Activated CD8-positive, alpha-beta memory T cell treated with anti-CD3 and anti-CD28 coated beads for 36 hours (primary cell): Measurements from ENCODE around the gene TFPI. TPM values are rescaled to one million over a fixed set of nuclear protein-coding genes. Genes with fewer than 3 reads are reported as not detected.

Experiments used
- CTCF ChIA-PET: fragments of 350-600 bp; sonication (Branson Sonifier 250); formaldehyde crosslinking; loops from one replicate; lab custom pipeline; 2021; ENCODE audit warnings: antibody characterized with exemption; lab: Charles Lee
- POLR2A ChIA-PET: fragments of 350-600 bp; sonication (Branson Sonifier 250); formaldehyde crosslinking; loops from one replicate; lab custom pipeline; 2021; ENCODE audit warnings: antibody characterized with exemption; lab: Charles Lee
- total RNA-seq, 2 experiments: library from RNA; stranded (reverse); gene quantifications; one replicate each; pipeline ENCODE4 v1.2.3, GENCODE V29; 2021

Gene TFPI
- total RNA-seq, 2 experiments from 2014 or later, result not detected

DNA sequence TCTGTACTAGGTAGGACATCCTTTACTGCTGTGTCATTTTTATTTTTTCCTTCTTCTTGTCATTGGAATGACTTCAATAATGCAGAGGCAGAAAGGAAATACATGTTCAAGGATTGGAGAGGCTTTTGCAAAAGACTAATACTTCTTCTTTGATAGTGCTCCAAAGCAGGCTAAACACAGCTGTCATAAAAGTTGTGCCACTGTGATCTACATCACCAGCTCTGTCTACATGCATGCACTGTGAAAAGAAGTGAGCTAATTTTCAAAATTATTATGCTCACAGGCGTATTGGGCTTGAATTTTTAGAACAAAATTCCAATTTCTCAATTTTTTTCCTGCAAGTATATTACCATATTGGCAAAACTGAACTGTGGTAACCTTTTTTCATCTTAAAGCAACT lies 68.7 kb downstream of the TFPI start:
- POLR2A ChIA-PET, result no interaction called here
- CTCF ChIA-PET, result no interaction called here

GRCh38 chr2:187483537-187483936 lies 70.7 kb downstream of the TFPI start:
- ChIA-PET POLR2A (no interaction called here), CTCF (no interaction called here)

DNA sequence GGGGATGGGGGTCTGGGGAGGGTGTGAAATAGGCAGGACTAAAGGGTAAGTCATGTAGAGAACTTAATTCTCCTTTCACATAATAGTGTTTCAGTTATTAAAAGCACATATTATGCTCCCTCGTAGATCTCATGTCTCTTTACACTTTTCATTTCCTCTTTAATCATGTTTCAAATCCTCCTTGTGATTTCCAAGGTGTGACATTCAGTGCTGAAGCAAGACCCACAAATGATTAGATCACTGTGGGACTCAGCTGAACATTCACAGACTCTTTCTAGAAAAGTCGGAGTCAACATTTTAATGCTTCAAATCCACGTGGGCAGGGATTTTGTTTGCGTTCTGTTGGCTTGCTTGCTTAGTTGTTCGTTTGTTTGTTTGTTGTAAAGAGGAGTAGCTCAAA lies 71.4 kb downstream of the TFPI start:
- POLR2A ChIA-PET, result no interaction called here
- CTCF ChIA-PET, result no interaction called here

DNA sequence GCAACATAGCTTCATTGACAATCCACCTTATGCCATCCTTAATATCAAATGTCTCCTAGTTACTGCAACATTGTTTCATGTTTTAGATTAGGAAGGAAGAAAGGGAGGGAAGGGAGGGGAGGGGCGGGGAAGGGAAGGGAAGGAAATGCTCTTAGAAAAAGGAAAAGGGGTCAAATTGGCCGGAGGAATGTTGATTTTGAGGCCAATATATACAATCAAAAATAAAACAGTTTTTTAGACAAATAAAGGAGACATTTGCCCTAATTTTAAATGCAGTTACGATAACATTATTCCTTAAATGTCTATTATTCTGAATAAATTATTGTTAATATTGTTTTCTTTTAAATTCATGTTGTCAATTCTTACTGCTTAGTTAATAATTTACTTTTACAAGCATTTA lies 72.7 kb downstream of the TFPI start:
- ChIA-PET CTCF (no interaction called here), POLR2A (no interaction called here)

DNA sequence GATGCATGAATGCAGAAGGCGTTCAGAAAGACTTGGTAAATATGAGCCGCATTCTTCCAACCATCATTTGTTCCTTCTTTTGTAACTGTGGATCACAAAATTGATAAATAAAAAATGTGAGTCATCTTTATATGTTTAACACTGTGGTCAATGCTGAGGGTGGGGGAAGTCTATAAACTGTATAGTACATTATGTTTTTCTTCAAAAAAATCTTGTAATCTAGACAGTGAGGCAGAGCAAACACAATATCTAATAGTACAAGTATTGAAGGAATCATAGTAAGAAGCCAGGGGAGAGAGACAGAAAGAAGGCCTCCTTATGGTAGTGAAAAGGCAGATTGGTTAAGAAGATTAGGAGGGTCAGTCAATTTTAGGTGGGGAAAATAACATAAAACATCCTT lies 75.5 kb downstream of the TFPI start:
- CTCF ChIA-PET, result no interaction called here
- POLR2A ChIA-PET, result no interaction called here

DNA sequence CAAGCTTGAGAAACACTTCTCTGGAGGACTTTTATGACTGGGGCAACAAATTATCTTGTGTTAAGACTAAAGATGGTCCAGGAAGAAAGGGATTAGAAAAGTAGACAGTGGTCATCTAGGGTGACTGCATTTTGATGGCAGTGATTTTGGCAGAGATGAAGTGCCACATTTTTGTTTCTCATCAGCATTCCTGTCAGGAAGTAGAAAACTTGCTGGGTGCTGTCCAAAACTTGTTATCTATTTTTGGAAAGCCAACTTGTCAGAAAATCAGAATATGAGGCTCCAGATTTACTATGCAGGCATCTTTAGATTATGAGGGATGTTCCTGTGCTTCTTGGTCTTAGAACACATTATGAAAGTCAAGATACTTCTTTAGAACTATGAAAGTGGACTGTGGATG lies 77.2 kb downstream of the TFPI start:
- ChIA-PET CTCF (no interaction called here), POLR2A (no interaction called here)

DNA sequence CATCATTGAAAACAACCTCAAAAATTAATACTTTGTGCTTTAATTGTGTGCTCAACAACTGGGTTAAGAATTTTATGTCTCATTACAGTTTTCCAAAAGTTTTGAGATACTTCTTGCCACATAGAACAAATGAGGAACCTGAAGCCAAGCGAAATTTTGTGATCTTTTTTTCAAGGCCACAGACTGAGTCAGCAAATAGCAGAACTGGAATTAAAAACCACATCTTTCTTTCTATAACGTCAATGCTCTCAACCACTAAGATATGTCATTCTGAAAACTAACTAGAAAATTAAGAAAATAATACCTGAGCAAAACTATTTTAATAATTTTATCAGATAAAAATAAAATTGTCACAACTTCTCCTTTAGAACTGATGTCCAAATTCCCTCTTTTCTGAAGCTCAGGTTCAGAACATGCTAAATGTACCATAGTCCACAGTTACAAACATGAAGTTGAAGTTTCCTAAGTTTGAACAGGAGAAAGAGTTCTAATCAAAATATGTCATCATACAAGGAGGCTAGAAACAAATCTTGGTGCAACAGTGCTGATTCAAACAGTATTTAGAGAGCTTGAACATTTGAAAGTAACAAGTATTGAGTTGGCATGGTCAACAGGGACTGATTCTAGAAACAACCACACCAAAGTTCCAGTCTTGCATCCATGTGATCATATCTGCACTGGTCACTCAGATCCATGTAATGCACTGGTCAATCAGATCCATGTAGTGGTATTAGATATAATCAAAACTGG lies 78.6 kb downstream of the TFPI start:
- POLR2A ChIA-PET, result no interaction called here
- CTCF ChIA-PET, result no interaction called here

DNA sequence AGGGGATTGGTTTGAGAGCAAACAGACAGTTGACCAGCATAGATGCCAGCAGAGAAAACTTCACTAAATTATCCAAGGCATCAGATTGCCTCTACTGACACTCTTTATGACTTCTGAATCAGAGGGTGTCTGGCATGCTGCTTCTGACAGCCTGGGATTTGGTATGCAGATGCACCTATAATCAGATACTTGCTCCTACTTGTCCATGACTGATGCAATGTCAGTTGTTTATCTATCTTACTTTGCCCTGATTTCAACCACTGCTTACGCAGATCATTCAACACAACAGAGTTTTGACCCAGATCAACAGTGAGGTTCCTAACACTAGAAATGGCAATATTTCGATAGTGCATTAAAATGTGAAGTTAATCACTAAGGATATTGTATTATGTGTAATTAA lies 83.5 kb downstream of the TFPI start:
- POLR2A ChIA-PET, result no interaction called here

DNA sequence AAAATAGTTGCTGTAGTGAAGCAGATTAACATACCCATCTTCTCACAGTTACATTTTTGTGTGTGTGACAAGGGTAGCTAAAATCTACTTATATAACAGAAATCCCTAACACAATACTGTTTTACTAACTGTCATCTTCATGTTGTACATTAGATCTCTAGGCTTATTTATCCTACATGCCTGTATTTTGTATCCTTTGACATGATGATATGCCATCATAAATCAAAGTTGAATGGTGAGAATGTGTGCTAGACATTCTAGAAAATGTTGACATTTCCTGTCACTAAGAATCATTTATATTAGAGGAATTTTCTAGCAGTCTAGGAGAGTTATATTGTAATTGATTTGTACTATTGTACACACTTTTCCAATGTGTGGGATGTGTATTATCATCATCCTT lies 84.7 kb downstream of the TFPI start:
- POLR2A ChIA-PET, result no interaction called here
- CTCF ChIA-PET, result no interaction called here

More for the DNA sequence above, 83.5 kb downstream of the TFPI start:
- CTCF ChIA-PET, result no interaction called here

DNA sequence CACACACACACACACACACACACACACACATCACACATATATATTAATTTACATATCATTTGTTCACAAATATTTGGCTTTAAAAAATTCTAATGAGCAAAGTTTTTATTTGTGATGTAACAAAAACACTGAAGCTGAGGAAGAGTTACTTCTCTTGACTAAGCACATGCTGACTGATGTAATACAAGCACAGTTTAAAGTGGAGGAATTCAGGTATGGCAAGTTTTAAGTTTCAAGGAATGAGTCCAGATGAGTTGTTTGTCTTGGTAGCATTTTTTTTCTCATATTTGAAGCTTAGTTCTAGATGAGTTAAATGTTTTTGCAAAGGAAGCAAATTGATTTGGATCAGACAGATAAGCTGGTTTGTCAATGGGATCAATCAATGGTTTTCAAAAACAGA lies 86.0 kb downstream of the TFPI start:
- ChIA-PET POLR2A (no interaction called here), CTCF (no interaction called here)

GRCh38 chr2:187466129-187466792 lies 88.0 kb downstream of the TFPI start:
- POLR2A ChIA-PET, result no interaction called here
- CTCF ChIA-PET, result no interaction called here

DNA sequence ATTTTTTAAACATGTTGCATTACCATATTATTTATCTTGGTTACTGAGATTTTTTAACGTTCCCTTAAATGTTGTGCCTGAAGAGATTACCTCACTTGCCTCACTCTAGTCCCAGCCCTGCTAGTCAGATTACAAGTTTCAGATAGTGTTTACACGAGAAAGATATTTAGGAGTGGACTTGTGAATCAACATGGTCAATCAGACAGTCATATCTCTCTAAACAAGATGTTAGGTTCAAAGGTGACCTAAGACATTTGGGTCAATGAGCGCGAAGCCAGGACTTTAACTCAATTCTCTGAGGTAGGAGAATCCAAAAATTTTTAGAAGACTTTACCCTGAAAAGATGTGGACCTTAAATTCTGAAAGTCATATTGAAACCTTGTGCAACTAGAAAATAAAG lies 91.4 kb downstream of the TFPI start:
- CTCF ChIA-PET, result no interaction called here

GRCh38 chr2:187461294-187462261 lies 92.7 kb downstream of the TFPI start:
- ChIA-PET CTCF (no interaction called here), POLR2A (no interaction called here)

More for the DNA sequence above, 91.4 kb downstream of the TFPI start:
- POLR2A ChIA-PET, result no interaction called here

GRCh38 chr2:187459256-187459655 lies 95.0 kb downstream of the TFPI start:
- ChIA-PET POLR2A (no interaction called here), CTCF (no interaction called here)

GRCh38 chr2:187453078-187453641 lies 101.1 kb downstream of the TFPI start:
- ChIA-PET CTCF (no interaction called here), POLR2A (no interaction called here)

DNA sequence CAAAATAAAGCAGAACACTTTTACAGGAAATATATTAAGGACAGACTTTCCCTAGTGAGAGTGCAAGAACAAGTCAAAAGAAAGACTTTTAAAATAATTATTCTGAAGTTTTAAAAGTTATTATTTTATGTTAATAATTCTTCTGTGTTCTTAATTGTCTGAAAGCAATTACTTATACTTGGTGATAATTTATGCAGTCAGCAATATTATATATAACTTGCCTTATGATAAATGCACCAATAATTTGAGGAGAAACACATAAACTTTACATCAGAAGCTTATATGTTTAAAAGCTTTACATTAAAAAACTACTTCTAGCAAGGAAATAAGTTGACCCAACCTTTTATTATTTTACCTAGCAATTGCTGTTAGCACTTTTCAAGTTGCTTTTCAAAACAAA lies 102.7 kb downstream of the TFPI start:
- POLR2A ChIA-PET, result no interaction called here
- CTCF ChIA-PET, result no interaction called here

DNA sequence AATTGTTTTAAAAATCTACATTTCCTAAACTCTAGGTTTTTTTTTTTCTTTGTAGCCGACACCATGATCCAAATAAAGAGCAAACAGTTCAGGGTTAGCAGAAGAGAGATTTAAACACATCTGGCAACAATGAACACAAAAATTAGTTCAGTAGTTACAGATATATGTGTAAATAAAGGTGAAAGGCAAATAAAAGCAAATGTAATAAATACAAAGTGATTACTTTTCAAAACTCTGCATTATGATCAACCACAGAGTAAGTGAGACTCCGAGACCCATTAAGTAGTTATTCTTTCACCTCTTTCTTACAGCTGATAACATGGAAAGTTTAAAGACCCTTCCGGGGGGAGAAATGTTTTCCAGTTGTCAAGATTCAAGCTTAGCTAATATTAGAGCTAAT lies 106.9 kb downstream of the TFPI start:
- ChIA-PET POLR2A (no interaction called here), CTCF (no interaction called here)

- POLR2A ChIA-PET, result no interaction called here
Observed at GRCh38 chr2:187446711-187447110, 107.5 kb downstream of the TFPI start.

GRCh38 chr2:187445051-187445450 lies 109.2 kb downstream of the TFPI start:
- ChIA-PET POLR2A (no interaction called here), CTCF (no interaction called here)

More at GRCh38 chr2:187446711-187447110, 107.5 kb downstream of the TFPI start:
- CTCF ChIA-PET, result no interaction called here

DNA sequence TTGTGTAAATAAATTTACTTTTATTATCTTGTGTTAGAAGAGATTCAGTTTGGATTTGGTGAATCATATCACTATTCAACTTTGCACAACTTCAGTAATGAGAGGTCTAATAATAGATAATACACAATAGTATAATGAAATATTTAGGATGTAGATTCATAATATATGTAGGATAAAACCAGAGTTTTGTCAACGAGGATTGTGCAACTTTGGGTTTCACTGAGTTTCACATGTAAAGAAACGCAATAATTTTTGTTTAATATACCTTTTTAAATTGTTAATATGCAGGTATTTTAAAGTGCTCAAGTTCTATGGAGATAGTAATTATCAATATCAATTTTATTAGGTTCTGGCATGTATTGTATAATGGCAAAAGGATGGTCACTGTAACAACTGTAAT lies 111.5 kb downstream of the TFPI start:
- POLR2A ChIA-PET, result no interaction called here
- CTCF ChIA-PET, result no interaction called here
